Stimulated activated effector memory CD8-positive, alpha-beta T cell treated with anti-CD3 and anti-CD28 coated beads, Interleukin-12 subunit alpha, Interleukin-12 subunit beta, amount 100 ng/mL, for 72 hours (primary cell): ENCODE results near the gene SELENOV.

Source experiments
- ATAC-seq: fragments of 150-1000 bp; cut with Tn5 transposase; 2 replicates; pipeline ENCODE4 v1.10.0; 2021
- DNase-seq, 2 donors: peaks; one replicate each; pipeline ENCODE4 v3.0.0; 2021 to 2022; ENCODE audit warnings: low spot score in 2 of 2
- H3K27ac Mint-ChIP-seq: one replicate; pipeline ENCODE4 v1.8.0; 2022; ENCODE audit warnings: mild to moderate bottlenecking, mixed read lengths
- H3K36me3 Mint-ChIP-seq: one replicate; pipeline ENCODE4 v1.8.0; 2022; ENCODE audit warnings: mild to moderate bottlenecking, mixed read lengths
- H3K4me1 Mint-ChIP-seq: one replicate; pipeline ENCODE4 v1.8.0; 2022; ENCODE audit warnings: mixed read lengths
- H3K4me3 Mint-ChIP-seq: one replicate; pipeline ENCODE4 v1.8.0; 2022; ENCODE audit warnings: mild to moderate bottlenecking, mixed read lengths
- H3K9me3 Mint-ChIP-seq: one replicate; pipeline ENCODE4 v1.8.0; 2022; ENCODE audit warnings: mixed read lengths

Gene SELENOV

GRCh38 chr19:39554701-39555311 is 39.9 kb downstream of the SELENOV start:
- no peaks in the 10 kb centered on the region for H3K36me3 Mint-ChIP-seq
- DNase-seq = no peak
- no peak for ATAC-seq
- H3K9me3 Mint-ChIP-seq = no peaks in the 10 kb centered on the region
- H3K4me1 Mint-ChIP-seq = peaks cover 18% of the 10 kb centered on the region
- no peak overlapping the region for H3K27ac Mint-ChIP-seq
- no peak overlapping the region for H3K4me3 Mint-ChIP-seq

GRCh38 chr19:39555883-39556282 is 40.9 kb downstream of the SELENOV start:
- H3K4me3 Mint-ChIP-seq = no peak overlapping the region
- no peaks in the 10 kb centered on the region for H3K9me3 Mint-ChIP-seq
- H3K27ac Mint-ChIP-seq = no peak overlapping the region
- ATAC-seq (no peak), DNase-seq (no peak)
- no peaks in the 10 kb centered on the region for H3K36me3 Mint-ChIP-seq
- peaks cover 18% of the 10 kb centered on the region for H3K4me1 Mint-ChIP-seq

GRCh38 chr19:39557811-39558623 is 43.1 kb downstream of the SELENOV start:
- ATAC-seq (peak; percentile 54), DNase-seq (no peak)
- peak overlapping the region; percentile 74 for H3K27ac Mint-ChIP-seq
- peaks cover 18% of the 10 kb centered on the region for H3K4me1 Mint-ChIP-seq
- H3K4me3 Mint-ChIP-seq = peak overlapping the region; percentile 49
- no peaks in the 10 kb centered on the region for H3K36me3 Mint-ChIP-seq
- H3K9me3 Mint-ChIP-seq = no peaks in the 10 kb centered on the region

- H3K36me3 Mint-ChIP-seq = no peaks in the 10 kb centered on the region
- peak overlapping the region; percentile 49 for H3K4me3 Mint-ChIP-seq
- no peak for DNase-seq
- peaks cover 18% of the 10 kb centered on the region for H3K4me1 Mint-ChIP-seq
- no peaks in the 10 kb centered on the region for H3K9me3 Mint-ChIP-seq
- peak overlapping the region; percentile 74 for H3K27ac Mint-ChIP-seq
- ATAC-seq = peak; percentile 77
These were observed 43.7 kb downstream of the SELENOV start for GRCh38 chr19:39558624-39559117.

GRCh38 chr19:39563408-39563807 is 48.5 kb downstream of the SELENOV start:
- Mint-ChIP-seq H3K9me3 (no peaks in the 10 kb centered on the region), H3K4me1 (peaks cover 10% of the 10 kb centered on the region), H3K36me3 (no peaks in the 10 kb centered on the region), H3K4me3 (no peak overlapping the region), H3K27ac (no peak overlapping the region)
- ATAC-seq = peak; percentile 37
- DNase-seq = no peak

- no peak for ATAC-seq
- H3K36me3 Mint-ChIP-seq = no peaks in the 10 kb centered on the region
- H3K4me1 Mint-ChIP-seq = no peaks in the 10 kb centered on the region
- no peak overlapping the region for H3K4me3 Mint-ChIP-seq
- no peaks in the 10 kb centered on the region for H3K9me3 Mint-ChIP-seq
- H3K27ac Mint-ChIP-seq = no peak overlapping the region
- no peak for DNase-seq
These were observed 51.1 kb downstream of the SELENOV start for GRCh38 chr19:39566064-39566463.

- Mint-ChIP-seq H3K4me3 (no peak overlapping the region), H3K36me3 (no peaks in the 10 kb centered on the region)
- no peak for DNase-seq
These were observed 53.7 kb downstream of the SELENOV start for GRCh38 chr19:39568604-39569003.

More at GRCh38 chr19:39568604-39569003, 53.7 kb downstream of the SELENOV start:
- no peaks in the 10 kb centered on the region for H3K9me3 Mint-ChIP-seq
- H3K27ac Mint-ChIP-seq = no peak overlapping the region
- no peaks in the 10 kb centered on the region for H3K4me1 Mint-ChIP-seq
- peak; percentile 64 for ATAC-seq
